GM23248 (cell line): ENCODE data around the gene CACFD1.

Source experiments
- EZH2 ChIP-seq: fragments of 200-600 bp; sonication (generic); IDR thresholded peaks from 2 replicates; pipeline ENCODE4 v1.6.1; 2018; ENCODE audit warnings: antibody characterized with exemption, mild to moderate bottlenecking; ENCODE audit not compliant: insufficient read depth, poor library complexity, severe bottlenecking
- EZH2phosphoT487 ChIP-seq: fragments of 200-600 bp; sonication (generic); IDR thresholded peaks from 2 replicates; pipeline ENCODE4 v1.6.1; 2018; ENCODE audit warnings: antibody characterized with exemption, moderate library complexity, mild to moderate bottlenecking, low read depth; ENCODE audit not compliant: insufficient read depth

- TF ChIP-seq EZH2 (no peak), EZH2phosphoT487 (no peak)
Measured at GRCh38 chr9:133427658-133428348, 32.0 kb upstream of the CACFD1 start.
